Upper lobe of right lung (tissue), 1 donor: ENCODE results near the gene GPR50. TPM values are rescaled to one million over a fixed set of nuclear protein-coding genes. Genes with fewer than 3 reads are reported as not detected.

Experiments used
- ATAC-seq: fragments of 200-7000 bp; cut with Tn5 transposase; one replicate; pipeline ENCODE4 v1.9.1; 2020; ENCODE audit warnings: mild to moderate bottlenecking, moderate library complexity
- DNase-seq: peaks from one replicate; pipeline ENCODE4 v3.0.0-alpha.2; 2020
- H3K27ac ChIP-seq: fragments of 200-600 bp; one replicate; pipeline ENCODE4 v1.8.0; 2022
- H3K27me3 ChIP-seq: fragments of 200-600 bp; one replicate; pipeline ENCODE4 v1.8.0; 2022; ENCODE audit warnings: mild to moderate bottlenecking
- H3K36me3 ChIP-seq: fragments of 200-600 bp; one replicate; pipeline ENCODE4 v1.8.0; 2022
- H3K4me1 ChIP-seq: fragments of 200-600 bp; one replicate; pipeline ENCODE4 v1.8.0; 2022
- H3K4me3 ChIP-seq: fragments of 200-600 bp; one replicate; pipeline ENCODE4 v1.8.0; 2022; ENCODE audit warnings: mild to moderate bottlenecking
- H3K9me3 ChIP-seq: fragments of 200-600 bp; one replicate; pipeline ENCODE4 v1.8.0; 2022
- intact Hi-C: fragments of 100-400 bp; cut with DNase I; formaldehyde crosslinking; loops from one replicate; pipeline ENCODE4 v1.11.0; 2022
- microRNA-seq: library from miRNA; unstranded; fragments of <30 nt; microRNA quantifications from one replicate; pipeline ENCODE4 v1.2.0, GENCODE V29; 2020; ENCODE audit warnings: borderline microRNAs expressed
- total RNA-seq: library from RNA; stranded (reverse); fragmentation: NEBNext Ultra II Directional; extraction: Animal tissue kit (Norgen Biotek cat#: 25700); gene quantifications from one replicate; pipeline ENCODE4 v1.2.1, GENCODE V29; 2021
- TF ChIP-seq, protein P1 (sequence below): fragments of 200-600 bp; IDR thresholded peaks from one replicate; pipeline ENCODE4 v1.8.0; 2022; ENCODE audit warnings: antibody characterized with exemption
- donor health status: DM: no; HTN: yes; CAD: no; lungs with severe emphysema.

The GPR50 gene
- total RNA-seq, 1 donor from 2014 or later = not detected

DNA sequence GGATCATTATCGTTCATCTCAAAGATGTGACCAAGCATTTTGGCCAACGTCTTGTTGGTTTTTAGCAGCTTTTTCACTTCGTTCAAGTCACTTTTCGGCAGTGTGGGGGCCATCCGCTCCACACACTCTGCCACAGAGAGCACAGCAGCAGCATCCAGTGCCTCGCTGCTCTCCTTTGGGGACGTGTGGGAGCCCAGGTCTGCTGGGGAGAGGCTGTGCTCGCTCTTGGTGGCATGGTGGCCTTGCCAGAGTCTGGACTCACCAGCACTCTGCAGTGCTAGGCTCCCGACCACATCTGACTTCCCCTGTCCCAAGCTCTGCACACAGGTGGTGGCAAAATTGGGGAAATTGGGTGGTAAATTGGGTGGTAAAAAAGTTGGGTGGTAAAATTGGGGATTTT is 50.6 kb downstream of the GPR50 start:
- no peak for DNase-seq
- intact Hi-C loops = no loop called here
- H3K27me3 ChIP-seq = no peaks in the 10 kb centered on the region

DNA sequence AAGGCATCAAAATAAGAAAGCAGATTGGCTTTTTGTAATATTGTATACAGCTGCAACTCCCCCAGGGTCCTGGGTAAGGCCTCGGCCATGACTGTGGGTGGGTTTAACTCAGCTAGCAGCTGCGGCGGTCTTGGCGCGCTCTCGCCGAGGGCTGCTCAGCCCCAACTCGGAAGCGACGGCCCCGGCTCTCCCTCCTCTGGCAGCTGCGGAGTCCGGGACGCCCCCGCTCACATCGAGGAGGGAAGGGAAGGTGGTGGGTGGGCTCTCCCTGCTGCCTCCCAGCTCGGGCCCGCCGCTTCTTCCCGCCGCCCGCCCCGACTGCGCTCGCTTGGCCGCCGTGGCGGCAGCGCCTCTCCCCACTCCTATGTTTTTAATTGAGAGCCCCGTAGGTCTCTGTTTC is 51.2 kb downstream of the GPR50 start:
- DNase-seq (no peak), ATAC-seq (no peak)
- Histone ChIP-seq H3K4me3 (no peak overlapping the region), H3K4me1 (no peaks in the 10 kb centered on the region), H3K27me3 (no peaks in the 10 kb centered on the region), H3K9me3 (no peaks in the 10 kb centered on the region), H3K27ac (no peak overlapping the region), H3K36me3 (no peaks in the 10 kb centered on the region)
- TF ChIP-seq, protein P1, sequence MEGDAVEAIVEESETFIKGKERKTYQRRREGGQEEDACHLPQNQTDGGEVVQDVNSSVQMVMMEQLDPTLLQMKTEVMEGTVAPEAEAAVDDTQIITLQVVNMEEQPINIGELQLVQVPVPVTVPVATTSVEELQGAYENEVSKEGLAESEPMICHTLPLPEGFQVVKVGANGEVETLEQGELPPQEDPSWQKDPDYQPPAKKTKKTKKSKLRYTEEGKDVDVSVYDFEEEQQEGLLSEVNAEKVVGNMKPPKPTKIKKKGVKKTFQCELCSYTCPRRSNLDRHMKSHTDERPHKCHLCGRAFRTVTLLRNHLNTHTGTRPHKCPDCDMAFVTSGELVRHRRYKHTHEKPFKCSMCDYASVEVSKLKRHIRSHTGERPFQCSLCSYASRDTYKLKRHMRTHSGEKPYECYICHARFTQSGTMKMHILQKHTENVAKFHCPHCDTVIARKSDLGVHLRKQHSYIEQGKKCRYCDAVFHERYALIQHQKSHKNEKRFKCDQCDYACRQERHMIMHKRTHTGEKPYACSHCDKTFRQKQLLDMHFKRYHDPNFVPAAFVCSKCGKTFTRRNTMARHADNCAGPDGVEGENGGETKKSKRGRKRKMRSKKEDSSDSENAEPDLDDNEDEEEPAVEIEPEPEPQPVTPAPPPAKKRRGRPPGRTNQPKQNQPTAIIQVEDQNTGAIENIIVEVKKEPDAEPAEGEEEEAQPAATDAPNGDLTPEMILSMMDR = no peak
- intact Hi-C loops = no loop called here

More for the DNA sequence above, 50.6 kb downstream of the GPR50 start:
- ATAC-seq = no peak
- H3K27ac ChIP-seq = no peak overlapping the region
- no peaks in the 10 kb centered on the region for H3K9me3 ChIP-seq
- no peak overlapping the region for H3K4me3 ChIP-seq
- TF ChIP-seq, protein P1 = no peak
- no peaks in the 10 kb centered on the region for H3K36me3 ChIP-seq
- H3K4me1 ChIP-seq = no peaks in the 10 kb centered on the region

DNA sequence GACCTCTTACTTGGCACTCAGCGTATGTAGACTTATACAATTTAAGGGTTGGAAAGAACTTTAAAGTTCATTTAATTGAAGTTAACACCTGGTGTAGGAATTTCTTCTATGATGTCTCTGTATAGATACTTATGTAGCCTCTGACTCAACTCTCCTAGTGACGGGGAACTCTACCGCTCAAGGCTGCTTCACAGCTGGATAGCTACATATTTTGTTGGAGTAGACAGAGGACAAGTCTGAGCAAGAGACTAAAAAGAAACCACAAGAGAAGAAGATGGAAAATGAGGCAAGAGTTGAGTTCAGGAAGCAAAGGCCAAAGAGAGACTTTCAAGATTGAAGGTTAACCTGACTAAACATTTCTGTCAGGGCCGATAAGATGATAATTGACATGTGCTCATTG is 52.6 kb downstream of the GPR50 start:
- Histone ChIP-seq H3K9me3 (no peaks in the 10 kb centered on the region), H3K27me3 (no peaks in the 10 kb centered on the region), H3K4me1 (no peaks in the 10 kb centered on the region), H3K36me3 (no peaks in the 10 kb centered on the region), H3K4me3 (no peak overlapping the region), H3K27ac (no peak overlapping the region)
- intact Hi-C loops = no loop called here
- TF ChIP-seq, protein P1 = no peak
- ATAC-seq = no peak
- DNase-seq = no peak

Small RNA genes lying within 50 kb of the gene (microRNA-seq; reads per million reads assigned to microRNA genes)
- not detected for gene MIR4330

Other genes with a start within 250 kb of the GPR50 start
- gene HMGB3, start 193.2 kb upstream of the GPR50 start, total RNA-seq = 19.5 TPM
- 28.0 TPM for gene VMA21, start 220.6 kb downstream of the GPR50 start, total RNA-seq